Measurements from ENCODE around the gene CENPO.

DNA sequence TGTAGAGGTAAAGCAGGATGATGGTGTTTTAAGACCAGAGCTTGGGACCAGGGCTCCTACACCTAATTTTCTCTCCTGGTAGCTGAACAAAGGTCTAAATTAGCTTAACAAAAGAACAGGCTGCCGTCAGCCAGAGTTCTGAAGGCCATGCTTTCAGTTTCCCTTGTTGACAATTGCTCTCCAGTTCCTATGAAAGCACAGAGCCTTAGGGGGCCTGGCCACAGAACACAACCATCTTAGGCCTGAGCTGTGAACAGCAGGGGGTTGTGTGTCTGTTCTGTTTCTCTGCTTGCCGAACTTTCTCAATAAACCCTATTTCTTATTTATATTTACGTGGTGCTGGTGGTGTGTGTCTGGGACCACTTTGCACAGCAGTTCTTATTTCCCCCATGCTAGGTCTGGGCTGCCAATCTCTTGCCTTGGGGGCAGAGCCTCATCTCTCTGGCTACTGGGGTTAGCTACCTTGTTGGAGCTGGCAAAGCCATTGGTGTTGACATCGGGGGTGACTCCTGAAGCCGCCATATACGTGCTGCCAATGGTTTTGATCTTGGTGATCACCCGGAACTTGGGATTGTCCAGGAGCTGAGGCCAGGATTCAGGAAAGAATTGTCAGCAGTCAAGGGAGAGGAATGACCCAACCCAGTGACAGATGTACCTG lies 29.0 kb downstream of the CENPO start:
- TF ChIP-seq, protein P1, sequence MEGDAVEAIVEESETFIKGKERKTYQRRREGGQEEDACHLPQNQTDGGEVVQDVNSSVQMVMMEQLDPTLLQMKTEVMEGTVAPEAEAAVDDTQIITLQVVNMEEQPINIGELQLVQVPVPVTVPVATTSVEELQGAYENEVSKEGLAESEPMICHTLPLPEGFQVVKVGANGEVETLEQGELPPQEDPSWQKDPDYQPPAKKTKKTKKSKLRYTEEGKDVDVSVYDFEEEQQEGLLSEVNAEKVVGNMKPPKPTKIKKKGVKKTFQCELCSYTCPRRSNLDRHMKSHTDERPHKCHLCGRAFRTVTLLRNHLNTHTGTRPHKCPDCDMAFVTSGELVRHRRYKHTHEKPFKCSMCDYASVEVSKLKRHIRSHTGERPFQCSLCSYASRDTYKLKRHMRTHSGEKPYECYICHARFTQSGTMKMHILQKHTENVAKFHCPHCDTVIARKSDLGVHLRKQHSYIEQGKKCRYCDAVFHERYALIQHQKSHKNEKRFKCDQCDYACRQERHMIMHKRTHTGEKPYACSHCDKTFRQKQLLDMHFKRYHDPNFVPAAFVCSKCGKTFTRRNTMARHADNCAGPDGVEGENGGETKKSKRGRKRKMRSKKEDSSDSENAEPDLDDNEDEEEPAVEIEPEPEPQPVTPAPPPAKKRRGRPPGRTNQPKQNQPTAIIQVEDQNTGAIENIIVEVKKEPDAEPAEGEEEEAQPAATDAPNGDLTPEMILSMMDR (IDR thresholded peaks at IDR 0.05; ENCODE audit: poor library complexity), result no peak
- TF ChIP-seq EZH2 (IDR thresholded peaks at IDR 0.05; ENCODE audit: borderline replicate concordance), result no peak
